Activated B cell treated with CpG ODN at 0.5 μM for 24 hours (primary cell): ENCODE measurements around the gene EFCAB9. TPM values are rescaled to one million over a fixed set of nuclear protein-coding genes. Genes with fewer than 3 reads are reported as not detected.
A peak's percentile ranks its signal among the peaks of the same experiment; 100 is the strongest.

Source experiments
- ATAC-seq: fragments of 200-7000 bp; cut with Tn5 transposase; one replicate; pipeline ENCODE4 v1.10.0; 2021; ENCODE audit warnings: low read depth, mild to moderate bottlenecking, moderate library complexity
- CTCF ChIA-PET: fragments of 350-600 bp; sonication (Branson Sonifier 250); formaldehyde crosslinking; loops from one replicate; lab custom pipeline; 2021; ENCODE audit warnings: antibody characterized with exemption; lab: Charles Lee
- POLR2A ChIA-PET: fragments of 350-600 bp; sonication (Branson Sonifier 250); formaldehyde crosslinking; loops from one replicate; lab custom pipeline; 2021; ENCODE audit warnings: antibody characterized with exemption; lab: Charles Lee
- DNase-seq: peaks from one replicate; pipeline ENCODE4 v3.0.0; 2022
- H3K27ac Mint-ChIP-seq: one replicate; pipeline ENCODE4 v1.8.0; 2020; ENCODE audit warnings: mixed read lengths
- H3K27me3 Mint-ChIP-seq: one replicate; pipeline ENCODE4 v1.8.0; 2021; ENCODE audit warnings: mixed read lengths
- H3K36me3 Mint-ChIP-seq: one replicate; pipeline ENCODE4 v1.8.0; 2021; ENCODE audit warnings: low read depth, mixed read lengths
- H3K4me1 Mint-ChIP-seq: one replicate; pipeline ENCODE4 v1.8.0; 2021; ENCODE audit warnings: mixed read lengths
- H3K4me3 Mint-ChIP-seq: one replicate; pipeline ENCODE4 v1.8.0; 2020; ENCODE audit warnings: mild to moderate bottlenecking, mixed read lengths
- H3K9me3 Mint-ChIP-seq: one replicate; pipeline ENCODE4 v1.8.0; 2020; ENCODE audit warnings: mixed read lengths
- CTCF ChIP-seq: fragments of 200-600 bp; IDR thresholded peaks from one replicate; pipeline ENCODE4 v1.8.0; 2022; ENCODE audit warnings: antibody characterized with exemption, mild to moderate bottlenecking
- intact Hi-C: fragments of 100-400 bp; cut with micrococcal nuclease; formaldehyde crosslinking; loops from one replicate; pipeline ENCODE4 v1.15.1; 2024
- total RNA-seq: library from RNA; stranded (reverse); gene quantifications from 2 replicates; pipeline ENCODE4 v1.2.3, GENCODE V29; 2022

EFCAB9 gene
- total RNA-seq, 1 donor from 2014 or later: not detected

GRCh38 chr5:172175263-172175719 is 18.7 kb upstream of the EFCAB9 start:
- H3K4me3 Mint-ChIP-seq: peak overlapping the region; percentile 85
- peak; percentile 53 for DNase-seq
- CTCF ChIA-PET: interaction anchor here (1.5 to 4.5 kb wide), 3 partner anchors 11 to 118 kb away, joined by 3 to 48 read pairs (median 7); partner anchors contain the start of gene STK10
- peaks cover 44% of the 10 kb centered on the region for H3K36me3 Mint-ChIP-seq
- no peaks in the 10 kb centered on the region for H3K27me3 Mint-ChIP-seq
- intact Hi-C loops: loop anchor here (1.0 to 2.0 kb wide), 6 partner anchors 10 to 68 kb away; partner anchors contain the start of gene STK10
- H3K27ac Mint-ChIP-seq: peak overlapping the region; percentile 86
- TF ChIP-seq CTCF: no peak
- peaks cover 91% of the 10 kb centered on the region for H3K4me1 Mint-ChIP-seq
- H3K9me3 Mint-ChIP-seq: no peaks in the 10 kb centered on the region
- POLR2A ChIA-PET: interaction anchor here (0.5 to 5.9 kb wide), 19 partner anchors 10 to 787 kb away, joined by 3 to 184 read pairs (median 6); partner anchors contain the start of genes FBXW11 and STK10
- ATAC-seq: peak; percentile 82

GRCh38 chr5:172177176-172177575 is 16.8 kb upstream of the EFCAB9 start:
- Mint-ChIP-seq H3K9me3 (no peaks in the 10 kb centered on the region), H3K27me3 (no peaks in the 10 kb centered on the region), H3K4me1 (peaks cover 89% of the 10 kb centered on the region), H3K4me3 (no peak overlapping the region), H3K36me3 (peaks cover 43% of the 10 kb centered on the region), H3K27ac (peak overlapping the region; percentile 96)
- DNase-seq: no peak
- ATAC-seq: no peak
- intact Hi-C loops: no loop called here
- TF ChIP-seq CTCF: no peak
- ChIA-PET CTCF (no interaction called here), POLR2A (interaction anchor here (0.6 to 5.9 kb wide), 3 partner anchors 8 to 602 kb away, joined by 3 to 184 read pairs (median 69); partner anchors contain the start of gene STK10)

- no peaks in the 10 kb centered on the region for H3K27me3 Mint-ChIP-seq
- ATAC-seq: no peak
- peaks cover 90% of the 10 kb centered on the region for H3K4me1 Mint-ChIP-seq
- peak overlapping the region; percentile 96 for H3K27ac Mint-ChIP-seq
- intact Hi-C loops: no loop called here
- no peak for DNase-seq
- TF ChIP-seq CTCF: no peak
- H3K4me3 Mint-ChIP-seq: peak overlapping the region; percentile 78
- peaks cover 49% of the 10 kb centered on the region for H3K36me3 Mint-ChIP-seq
- ChIA-PET CTCF (interaction anchor here (2.1 kb wide), 1 partner anchor 10 kb away, joined by 8 read pairs; the partner anchor contains the start of gene STK10), POLR2A (interaction anchor here (0.5 to 2.9 kb wide), 7 partner anchors 9 to 172 kb away, joined by 3 to 25 read pairs (median 5); partner anchors contain the start of genes FBXW11 and STK10)
- no peaks in the 10 kb centered on the region for H3K9me3 Mint-ChIP-seq
Measured at GRCh38 chr5:172178301-172178987, 15.5 kb upstream of the EFCAB9 start.

- ChIA-PET CTCF (interaction anchor here (1.4 to 2.1 kb wide), 2 partner anchors 9 to 68 kb away, joined by 4 to 8 read pairs; partner anchors contain the start of gene STK10), POLR2A (interaction anchor here (0.5 to 2.9 kb wide), 11 partner anchors 8 to 582 kb away, joined by 3 to 25 read pairs (median 5); partner anchors contain the start of genes FBXW11 and STK10)
- intact Hi-C loops: loop anchor here (1.0 kb wide), 1 partner anchor 8 kb away; no protein-coding TSS in a partner anchor
- Mint-ChIP-seq H3K4me1 (peaks cover 90% of the 10 kb centered on the region), H3K9me3 (no peaks in the 10 kb centered on the region), H3K27ac (peak overlapping the region; percentile 96), H3K4me3 (peak overlapping the region; percentile 78), H3K27me3 (no peaks in the 10 kb centered on the region), H3K36me3 (peaks cover 47% of the 10 kb centered on the region)
- DNase-seq (no peak), ATAC-seq (peak; percentile 10)
- TF ChIP-seq CTCF: no peak
Measured at GRCh38 chr5:172178991-172179989, 14.7 kb upstream of the EFCAB9 start.
